ENCODE data around the gene ARHGAP29.

ARHGAP29 gene

GRCh38 chr1:94142022-94142421 is 95.4 kb downstream of the ARHGAP29 start:
- no peak overlapping the region for H3K4me3 ChIP-seq (ENCODE audit: control insufficient read depth, low read depth, low read length)
- TF ChIP-seq, protein P1, sequence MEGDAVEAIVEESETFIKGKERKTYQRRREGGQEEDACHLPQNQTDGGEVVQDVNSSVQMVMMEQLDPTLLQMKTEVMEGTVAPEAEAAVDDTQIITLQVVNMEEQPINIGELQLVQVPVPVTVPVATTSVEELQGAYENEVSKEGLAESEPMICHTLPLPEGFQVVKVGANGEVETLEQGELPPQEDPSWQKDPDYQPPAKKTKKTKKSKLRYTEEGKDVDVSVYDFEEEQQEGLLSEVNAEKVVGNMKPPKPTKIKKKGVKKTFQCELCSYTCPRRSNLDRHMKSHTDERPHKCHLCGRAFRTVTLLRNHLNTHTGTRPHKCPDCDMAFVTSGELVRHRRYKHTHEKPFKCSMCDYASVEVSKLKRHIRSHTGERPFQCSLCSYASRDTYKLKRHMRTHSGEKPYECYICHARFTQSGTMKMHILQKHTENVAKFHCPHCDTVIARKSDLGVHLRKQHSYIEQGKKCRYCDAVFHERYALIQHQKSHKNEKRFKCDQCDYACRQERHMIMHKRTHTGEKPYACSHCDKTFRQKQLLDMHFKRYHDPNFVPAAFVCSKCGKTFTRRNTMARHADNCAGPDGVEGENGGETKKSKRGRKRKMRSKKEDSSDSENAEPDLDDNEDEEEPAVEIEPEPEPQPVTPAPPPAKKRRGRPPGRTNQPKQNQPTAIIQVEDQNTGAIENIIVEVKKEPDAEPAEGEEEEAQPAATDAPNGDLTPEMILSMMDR (IDR thresholded peaks at IDR 0.05; ENCODE audit: control insufficient read depth, insufficient read depth, low read depth, low read length, missing control alignments): no peak
- DNase-seq (ENCODE audit: low read depth): no peak

- no peak overlapping the region for H3K4me3 ChIP-seq (ENCODE audit: control insufficient read depth, low read depth, low read length)
- TF ChIP-seq, protein P1 (IDR thresholded peaks at IDR 0.05; ENCODE audit: control insufficient read depth, insufficient read depth, low read depth, low read length, missing control alignments): no peak
- no peak for DNase-seq (ENCODE audit: low read depth)
Observed at GRCh38 chr1:94132111-94132510, 105.3 kb downstream of the ARHGAP29 start.

- H3K4me3 ChIP-seq (ENCODE audit: control insufficient read depth, low read depth, low read length): no peak overlapping the region
- TF ChIP-seq, protein P1 (IDR thresholded peaks at IDR 0.05; ENCODE audit: control insufficient read depth, insufficient read depth, low read depth, low read length, missing control alignments): no peak
- DNase-seq (ENCODE audit: low read depth): no peak
Observed at GRCh38 chr1:94130851-94131595, 106.4 kb downstream of the ARHGAP29 start.

- DNase-seq (ENCODE audit: low read depth): no peak
- no peak overlapping the region for H3K4me3 ChIP-seq (ENCODE audit: control insufficient read depth, low read depth, low read length)
- TF ChIP-seq, protein P1 (IDR thresholded peaks at IDR 0.05; ENCODE audit: control insufficient read depth, insufficient read depth, low read depth, low read length, missing control alignments): no peak
Observed at GRCh38 chr1:94126651-94127050, 110.7 kb downstream of the ARHGAP29 start.

GRCh38 chr1:94125551-94126514 is 111.6 kb downstream of the ARHGAP29 start:
- H3K4me3 ChIP-seq (ENCODE audit: control insufficient read depth, low read depth, low read length): no peak overlapping the region
- DNase-seq (ENCODE audit: low read depth): no peak
- TF ChIP-seq, protein P1 (IDR thresholded peaks at IDR 0.05; ENCODE audit: control insufficient read depth, insufficient read depth, low read depth, low read length, missing control alignments): no peak

- no peak for DNase-seq (ENCODE audit: low read depth)
- TF ChIP-seq, protein P1 (IDR thresholded peaks at IDR 0.05; ENCODE audit: control insufficient read depth, insufficient read depth, low read depth, low read length, missing control alignments): no peak
- no peak overlapping the region for H3K4me3 ChIP-seq (ENCODE audit: control insufficient read depth, low read depth, low read length)
Observed at GRCh38 chr1:94124538-94124937, 112.8 kb downstream of the ARHGAP29 start.

Data from AG09309 (cell line).